NK-92 (cell line): ENCODE measurements around the gene IMPDH2.

ENCODE experiments used
- DNase-seq: peaks from one replicate; lab custom pipeline; 2025; ENCODE audit not compliant: unreplicated experiment; lab: John Stamatoyannopoulos, UW

The IMPDH2 gene

DNA sequence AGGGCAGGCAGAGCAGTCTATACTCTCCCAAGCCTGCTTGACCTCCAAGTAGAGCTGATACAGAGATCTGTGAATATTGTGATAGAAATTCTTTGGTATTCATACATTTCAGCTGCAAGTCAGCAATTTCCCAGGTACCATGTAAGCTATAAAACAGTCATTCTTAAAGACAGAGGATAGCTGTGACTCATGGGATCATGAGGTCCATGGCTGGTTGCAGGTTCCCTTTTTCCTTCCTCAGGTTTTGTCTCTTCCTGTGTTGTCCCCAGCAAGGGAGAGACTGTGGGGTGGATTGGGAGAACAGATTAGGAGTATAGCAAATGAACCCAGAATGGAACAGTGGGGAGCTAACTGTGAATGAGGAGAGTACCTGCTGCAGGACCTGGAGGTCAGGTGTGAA, 44.5 kb downstream of the IMPDH2 start:
- DNase-seq, result no peak

DNA sequence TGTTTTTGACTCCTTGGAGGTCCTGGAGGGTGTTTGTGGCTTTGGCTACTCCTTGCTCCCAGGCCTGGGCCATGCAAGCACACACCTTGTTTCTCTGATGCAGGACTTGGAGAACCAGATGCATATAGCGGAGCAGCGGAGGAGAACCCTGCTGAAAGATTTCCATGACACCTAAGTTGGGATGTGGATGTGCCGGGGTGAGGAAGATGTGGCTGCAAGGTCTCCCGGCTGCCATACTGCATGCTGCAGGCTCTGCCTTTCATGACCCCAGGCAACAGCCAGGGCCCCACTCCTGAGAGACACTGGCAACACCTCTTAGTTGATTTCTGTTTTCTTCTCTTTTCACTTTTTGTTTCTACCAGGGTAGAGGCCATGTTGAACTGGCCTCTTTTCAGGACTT, 46.1 kb downstream of the IMPDH2 start:
- no peak for DNase-seq

DNA sequence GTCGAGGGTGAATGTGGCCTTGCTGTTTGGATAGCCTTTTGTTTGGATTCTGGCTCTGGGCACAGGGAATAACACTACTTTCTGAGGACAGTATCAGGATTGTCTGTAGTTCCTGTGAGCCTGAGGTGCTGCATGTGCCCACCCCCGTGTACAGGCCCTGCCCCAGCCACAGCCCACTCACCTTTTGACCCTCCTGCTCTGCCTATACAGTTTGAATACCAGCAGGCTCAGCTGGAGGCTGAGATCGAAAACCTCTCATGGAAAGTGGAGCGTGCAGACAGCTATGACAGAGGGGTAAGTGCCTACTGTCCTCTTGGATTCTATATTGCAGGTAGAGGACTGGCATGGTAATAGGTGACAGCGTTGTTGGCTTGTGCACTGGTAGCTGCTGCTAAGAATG, 46.5 kb downstream of the IMPDH2 start:
- DNase-seq, result no peak

DNA sequence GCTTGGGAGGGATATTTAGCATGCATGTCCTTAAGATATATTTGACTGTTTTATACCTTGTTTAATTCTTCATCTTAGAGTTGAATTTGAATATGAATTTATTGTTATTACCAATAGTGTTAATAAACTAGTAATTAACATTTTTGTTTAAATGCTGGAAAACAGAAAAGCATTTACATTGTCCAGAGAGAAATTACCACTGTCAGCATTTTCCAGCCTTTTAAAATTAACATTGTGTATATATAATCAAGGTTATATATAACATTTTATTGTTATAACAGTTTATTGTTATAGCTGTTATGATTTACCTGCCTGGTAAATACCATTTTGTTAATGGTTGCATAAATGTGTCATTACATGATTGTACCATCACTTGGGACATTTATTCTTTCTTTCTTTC, 47.2 kb downstream of the IMPDH2 start:
- DNase-seq, result no peak

DNA sequence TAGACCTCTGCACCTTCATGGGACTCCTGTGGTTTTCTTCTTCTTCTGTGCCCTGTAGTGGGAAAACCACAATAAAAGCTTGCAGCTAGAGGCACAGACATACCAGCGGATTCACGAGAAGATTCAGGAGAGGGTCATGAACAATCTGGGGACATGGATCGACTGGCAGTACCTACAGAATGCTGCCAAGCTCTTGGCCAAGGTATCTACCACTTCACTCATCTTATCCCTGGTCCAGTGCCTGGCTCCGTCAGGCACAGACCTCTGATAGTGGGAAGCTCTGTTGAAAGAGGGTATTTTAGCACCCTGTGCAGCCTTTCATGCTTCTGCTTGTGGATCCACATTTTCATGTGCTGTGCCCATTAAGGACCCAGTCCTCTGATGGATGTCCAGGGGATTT, 48.9 kb downstream of the IMPDH2 start:
- no peak for DNase-seq

DNA sequence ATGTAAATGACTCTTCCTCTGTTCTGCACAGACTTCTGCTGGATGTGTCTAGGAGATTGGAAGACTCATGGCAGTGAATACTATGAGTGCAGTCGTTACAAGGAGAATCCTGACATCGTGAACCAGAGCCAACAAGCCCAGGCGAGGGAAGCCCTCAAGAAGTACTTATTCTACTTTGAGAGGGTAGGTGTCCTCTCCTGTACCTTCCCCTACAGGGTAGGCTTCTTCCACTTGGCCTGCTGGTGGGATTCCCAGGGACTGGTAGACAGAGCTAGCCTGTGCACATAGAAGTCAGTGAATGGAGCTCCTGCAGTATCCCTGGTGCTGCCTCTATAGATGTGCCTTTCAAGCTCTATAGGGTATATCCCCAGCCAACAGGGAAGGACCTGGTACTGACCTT, 49.7 kb downstream of the IMPDH2 start:
- no peak for DNase-seq
